Gastrocnemius medialis (tissue), 4 donors: Measurements from ENCODE around the gene APBB2. TPM values are rescaled to one million over a fixed set of nuclear protein-coding genes. Genes with fewer than 3 reads are reported as not detected.

Experiments
- ATAC-seq, 2 donors: fragments of 150-250 bp; one replicate each; pipeline ENCODE4 v1.9.1; 2016
- DNase-seq, 2 donors: peaks; one replicate each; pipeline ENCODE4 v3.0.0-alpha.2; 2019
- H3K27ac ChIP-seq, 4 donors: fragments of 200-600 bp; sonication (generic); 1 replicate in 1 of 4; 2 replicates in 3 of 4; pipeline ENCODE4 v1.5.1; 2016 to 2018; ENCODE audit warnings: mild to moderate bottlenecking in 2 of 4, moderate library complexity in 1 of 4
- H3K27me3 ChIP-seq, 3 donors: fragments of 200-600 bp; sonication (generic) in 2 of 3; 1 replicate in 1 of 3; 2 replicates in 2 of 3; pipeline versions ENCODE4 v1.5.1 to v1.6.0; 2016 to 2019; ENCODE audit warnings: mild to moderate bottlenecking in 1 of 3, moderate library complexity in 1 of 3
- H3K36me3 ChIP-seq, 2 donors: fragments of 200-600 bp; sonication (generic) in 1 of 2; one replicate each; pipeline ENCODE4 v1.5.1; 2017 to 2018
- H3K4me1 ChIP-seq, 2 donors: fragments of 200-600 bp; sonication (generic) in 1 of 2; one replicate each; pipeline ENCODE4 v1.5.1; 2016 to 2017; ENCODE audit warnings: mild to moderate bottlenecking in 2 of 2
- H3K4me3 ChIP-seq, 4 donors: fragments of 200-600 bp; sonication (generic) in 3 of 4; 1 replicate in 1 of 4; 2 replicates in 3 of 4; pipeline ENCODE4 v1.5.1; 2016 to 2019; ENCODE audit warnings: mild to moderate bottlenecking in 2 of 4
- H3K9me3 ChIP-seq, 3 donors: fragments of 200-600 bp; sonication (generic) in 2 of 3; 1 replicate in 1 of 3; 2 replicates in 2 of 3; pipeline ENCODE4 v1.5.1; 2016 to 2019
- CTCF ChIP-seq, 5 experiments: fragments of 450-650 bp in 3 of 5; fragments of 200-600 bp in 2 of 5; sonication (generic) in 2 of 5; IDR thresholded peaks in 4 of 5; conservative IDR thresholded peaks in 1 of 5; 1 replicate in 4 of 5; 2 replicates in 1 of 5; pipeline ENCODE4 v1.5.1; 2016 to 2019; ENCODE audit warnings: antibody characterized with exemption in 5 of 5, mild to moderate bottlenecking in 3 of 5, moderate library complexity in 3 of 5
- POLR2A ChIP-seq, 2 donors: fragments of 450-650 bp; IDR thresholded peaks; one replicate each; pipeline ENCODE4 v1.6.1; 2017; ENCODE audit warnings: antibody characterized with exemption in 2 of 2, mild to moderate bottlenecking in 2 of 2, moderate library complexity in 2 of 2
- in situ Hi-C, 4 donors: fragments of 200-750 bp; cut with MboI; loops; one replicate each; pipeline versions ENCODE4 v1.15.0 to v1.8.0; 2017; ENCODE audit warnings: low sequenced_read_pairs in 4 of 4
- intact Hi-C: fragments of 100-400 bp; cut with DNase I; formaldehyde crosslinking; loops from one replicate; pipeline ENCODE4 v1.15.1; 2023; ENCODE audit warnings: low total_unique reads
- total RNA-seq, 4 donors: library from RNA; depleted of rRNA; stranded (reverse); fragments of >200 nt; gene quantifications; one replicate each; pipeline versions ENCODE4 v1.1.0 to v1.2.3, GENCODE V29; 2016

The APBB2 gene
- total RNA-seq, 4 donors from 2014 or later: 14.3 to 20.5 (median 14.5) TPM

- intact Hi-C loops: no loop called here
- Histone ChIP-seq H3K4me1 (peaks cover 36 to 37% of the 10 kb centered on the region in 2 donors), H3K9me3 (no peaks in the 10 kb centered on the region), H3K36me3 (no peaks in the 10 kb centered on the region), H3K27me3 (no peaks in the 10 kb centered on the region), H3K27ac (no peak overlapping the region), H3K4me3 (no peak overlapping the region)
- no peak for ATAC-seq
- TF ChIP-seq POLR2A (IDR thresholded peaks at IDR 0.05): no peak
- DNase-seq: no peak
- in situ Hi-C loops: no loop called here
Measured at GRCh38 chr4:41132055-41132683, 82.2 kb downstream of the APBB2 start.

GRCh38 chr4:41129936-41130440 lies 84.4 kb downstream of the APBB2 start:
- DNase-seq: no peak

GRCh38 chr4:41129128-41129754 lies 85.1 kb downstream of the APBB2 start:
- TF ChIP-seq CTCF (IDR thresholded peaks at IDR 0.05 in 4 of 5, conservative IDR thresholded peaks at IDR 0.05 in 1 of 5) (no peak), POLR2A (IDR thresholded peaks at IDR 0.05) (no peak)
- in situ Hi-C loops (no loop called here), intact Hi-C loops (no loop called here)

More at GRCh38 chr4:41129936-41130440, 84.4 kb downstream of the APBB2 start:
- no peak overlapping the region for H3K27ac ChIP-seq
- no peak for ATAC-seq
- in situ Hi-C loops (no loop called here), intact Hi-C loops (no loop called here)
- H3K36me3 ChIP-seq: no peaks in the 10 kb centered on the region
- TF ChIP-seq CTCF (IDR thresholded peaks at IDR 0.05 in 4 of 5, conservative IDR thresholded peaks at IDR 0.05 in 1 of 5) (no peak), POLR2A (IDR thresholded peaks at IDR 0.05) (no peak)
- no peaks in the 10 kb centered on the region for H3K9me3 ChIP-seq
- H3K4me1 ChIP-seq: peaks cover 23% of the 10 kb centered on the region in 2 donors
- H3K4me3 ChIP-seq: no peak overlapping the region
- H3K27me3 ChIP-seq: no peaks in the 10 kb centered on the region

GRCh38 chr4:41125558-41126311 lies 88.6 kb downstream of the APBB2 start:
- Histone ChIP-seq H3K27me3 (no peaks in the 10 kb centered on the region), H3K9me3 (no peaks in the 10 kb centered on the region), H3K4me3 (no peak overlapping the region), H3K4me1 (peaks cover 12 to 15% of the 10 kb centered on the region in 2 donors), H3K27ac (peak overlapping the region in 1 of 4 donors; percentile 8), H3K36me3 (no peaks in the 10 kb centered on the region)
- ATAC-seq (no peak), DNase-seq (no peak)
- in situ Hi-C loops (no loop called here), intact Hi-C loops (no loop called here)
- TF ChIP-seq POLR2A (IDR thresholded peaks at IDR 0.05): no peak
- no peak for TF ChIP-seq CTCF (IDR thresholded peaks at IDR 0.05 in 4 of 5, conservative IDR thresholded peaks at IDR 0.05 in 1 of 5)

More at GRCh38 chr4:41129128-41129754, 85.1 kb downstream of the APBB2 start:
- Histone ChIP-seq H3K4me1 (peaks cover 15 to 17% of the 10 kb centered on the region in 2 donors), H3K36me3 (no peaks in the 10 kb centered on the region), H3K27me3 (no peaks in the 10 kb centered on the region), H3K27ac (no peak overlapping the region), H3K4me3 (no peak overlapping the region), H3K9me3 (no peaks in the 10 kb centered on the region)
- DNase-seq (no peak), ATAC-seq (no peak)
